NCI-H526 treated with DMSO at 0.1 percent for 48 hours (cell line): Measurements from ENCODE around the gene NADK.
A peak's percentile ranks its signal among the peaks of the same experiment; 100 is the strongest.
"Not testable (repeated sequence)": the region's sequence is repeated elsewhere in the genome, so short reads cannot be mapped to it uniquely, and the experiment has no call there.

Experiments used
- DNase-seq: peaks from one replicate; lab custom pipeline; 2025; lab: John Stamatoyannopoulos, UW

Gene NADK

DNA sequence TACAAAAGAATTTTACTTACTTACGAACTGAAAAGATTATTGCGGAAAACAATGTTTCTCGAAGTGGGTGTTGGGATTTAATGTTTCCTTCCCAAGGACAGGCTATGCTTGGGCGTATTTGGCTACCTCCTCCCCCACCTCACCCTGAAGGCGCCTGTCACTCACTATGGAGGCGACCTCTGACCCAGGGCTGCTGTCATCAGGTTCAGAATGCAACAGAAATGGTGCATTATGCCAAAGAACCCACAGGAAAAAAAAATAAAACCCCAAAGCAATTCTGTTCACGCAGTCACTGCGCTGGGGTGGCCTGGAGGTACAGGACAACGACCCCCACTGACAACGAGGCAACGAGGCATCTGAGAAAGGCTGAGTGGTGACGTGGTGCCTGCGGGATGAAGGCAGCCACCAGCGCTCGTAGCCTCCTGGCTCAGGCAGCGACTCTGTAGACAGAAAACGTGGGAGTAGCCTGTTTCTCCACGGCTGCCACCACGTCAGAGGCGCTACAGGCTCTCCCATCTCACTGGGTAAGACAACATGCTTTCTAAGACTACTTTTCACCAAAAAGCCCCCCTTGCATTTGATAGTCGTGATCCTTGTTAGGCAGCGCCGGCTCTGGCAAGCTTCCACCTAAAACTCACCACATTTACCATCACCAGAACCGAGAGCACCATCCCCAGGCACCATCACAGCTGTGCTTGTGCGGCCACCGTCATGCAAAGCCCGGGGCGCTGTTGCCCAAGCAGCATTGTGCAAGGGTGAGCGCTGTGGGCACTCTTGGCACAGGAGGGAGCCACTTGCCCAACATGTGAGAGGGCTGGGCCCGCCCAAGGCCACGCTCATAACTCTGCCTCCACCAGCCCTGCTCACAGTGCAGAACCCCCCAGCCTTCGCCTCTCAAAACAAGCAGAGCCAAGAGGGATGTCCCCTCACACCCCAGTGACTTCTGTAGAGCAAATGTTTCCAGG lies 14.3 kb downstream of the NADK start:
- no peak for DNase-seq

DNA sequence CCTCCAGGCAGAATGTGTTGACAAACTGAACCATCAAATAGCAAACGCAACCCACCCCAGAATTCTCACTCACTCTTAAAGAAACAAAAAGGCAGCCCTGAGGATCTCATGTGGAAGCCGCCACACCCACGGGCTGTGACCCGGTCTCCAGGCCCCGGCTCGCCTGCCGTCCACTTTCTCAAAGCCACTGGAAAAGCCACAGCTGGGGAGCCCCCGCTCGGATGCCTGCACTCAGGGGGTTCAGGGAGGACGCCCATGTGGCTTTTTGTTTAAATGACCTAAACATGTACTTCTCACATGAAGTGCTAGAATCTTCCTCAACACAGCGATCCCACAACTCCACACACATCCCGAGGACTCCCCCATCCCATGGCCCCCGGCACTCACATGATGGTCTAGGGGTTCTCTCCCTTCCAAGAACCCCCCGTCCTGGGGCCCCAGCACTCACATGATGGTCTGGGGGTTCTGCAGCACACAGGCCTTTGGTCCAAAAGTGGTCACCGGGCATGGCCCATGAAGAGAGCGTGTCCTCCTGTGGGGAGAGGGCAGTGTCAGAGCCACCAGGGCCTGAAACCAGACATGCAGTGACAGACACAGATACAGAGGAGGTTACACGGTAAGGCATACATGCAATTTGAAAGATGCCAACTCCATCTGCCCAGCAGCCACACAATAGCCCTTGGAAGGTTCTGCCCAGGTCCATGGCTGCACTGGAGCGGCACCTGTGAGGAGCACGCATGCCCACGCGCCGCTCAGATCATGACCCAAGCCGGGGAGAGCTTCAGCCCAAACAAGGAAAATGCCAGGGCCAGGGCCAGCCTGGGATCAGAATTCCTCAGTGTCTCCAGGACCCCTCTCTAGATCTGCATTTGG lies 16.5 kb downstream of the NADK start:
- DNase-seq: no peak

DNA sequence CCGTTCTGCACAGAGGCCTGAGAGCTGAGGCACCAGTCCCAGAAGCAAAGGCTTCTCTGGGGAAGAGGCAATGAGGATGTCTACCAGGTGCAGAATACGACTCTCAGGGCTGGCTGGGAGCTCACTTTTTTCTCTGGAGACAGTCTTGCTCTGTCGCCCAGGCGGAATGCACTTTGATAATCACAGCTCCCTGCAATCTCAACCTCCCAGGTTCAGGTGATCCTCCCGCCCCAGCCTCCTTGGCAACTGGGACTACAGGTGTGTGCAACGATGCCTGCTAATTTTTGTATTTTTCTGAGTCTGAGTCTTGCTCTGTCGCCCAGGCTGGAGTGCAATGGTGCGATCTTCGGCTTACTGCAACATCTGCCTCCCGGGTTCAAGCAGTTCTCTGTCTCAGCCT lies 17.6 kb downstream of the NADK start:
- no peak for DNase-seq

DNA sequence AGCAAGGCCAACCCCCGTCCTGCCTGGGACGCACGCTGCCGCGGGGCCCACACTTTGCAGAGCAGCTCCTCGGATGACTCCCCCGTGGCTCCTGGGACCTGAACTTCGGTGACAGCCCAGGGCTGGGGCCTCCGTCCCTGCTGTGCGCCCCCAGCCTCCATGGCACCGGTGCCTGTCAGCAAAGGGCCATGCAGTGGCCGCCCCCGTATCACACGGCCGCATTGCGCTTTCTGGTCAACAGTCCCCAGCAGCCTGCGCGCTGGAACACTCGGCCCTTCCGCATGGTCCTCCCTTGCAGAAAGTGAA lies 18.0 kb downstream of the NADK start:
- no peak for DNase-seq

DNA sequence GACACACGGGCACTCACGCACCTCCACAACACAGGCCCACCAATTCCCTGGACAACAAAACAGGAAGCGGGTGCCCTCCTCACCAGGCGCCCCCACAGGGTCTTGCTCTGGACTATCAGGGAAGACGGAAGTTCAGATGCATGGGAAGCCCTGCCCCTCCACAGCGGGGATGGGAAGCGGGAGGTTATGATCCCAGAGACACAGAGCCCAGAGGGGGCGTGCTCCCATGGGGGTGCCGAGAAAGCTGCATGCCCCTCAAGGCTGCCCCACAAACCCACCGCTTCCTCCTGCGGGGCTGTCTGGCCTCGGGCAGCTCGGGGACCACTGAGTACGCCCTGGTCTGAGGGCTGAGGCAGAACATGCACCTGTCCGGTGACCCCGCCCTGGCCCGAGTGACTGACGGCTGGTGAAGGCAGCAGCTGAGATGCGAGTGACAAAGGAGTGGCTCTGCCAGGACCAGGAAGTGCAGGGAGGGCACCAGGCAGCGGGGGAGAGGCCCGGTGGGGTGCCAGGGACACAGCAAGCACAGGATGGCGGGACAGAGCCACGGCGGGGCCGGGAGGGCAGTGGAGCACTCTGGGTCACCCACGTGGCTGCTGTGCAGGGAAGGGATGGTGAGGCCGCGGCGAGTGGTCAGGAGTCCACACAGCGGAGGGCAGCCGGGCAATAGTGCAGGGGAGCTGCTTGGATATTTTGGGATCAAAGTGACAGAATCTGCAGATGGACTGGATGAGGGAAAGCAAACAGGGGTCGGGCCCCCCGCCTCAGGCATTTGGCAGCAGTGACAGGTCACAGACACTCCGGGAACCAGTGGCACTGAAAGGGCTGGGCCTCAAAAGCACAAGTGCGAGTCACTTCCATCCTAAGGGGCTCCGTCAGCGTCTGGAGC lies 18.6 kb downstream of the NADK start:
- DNase-seq: no peak

DNA sequence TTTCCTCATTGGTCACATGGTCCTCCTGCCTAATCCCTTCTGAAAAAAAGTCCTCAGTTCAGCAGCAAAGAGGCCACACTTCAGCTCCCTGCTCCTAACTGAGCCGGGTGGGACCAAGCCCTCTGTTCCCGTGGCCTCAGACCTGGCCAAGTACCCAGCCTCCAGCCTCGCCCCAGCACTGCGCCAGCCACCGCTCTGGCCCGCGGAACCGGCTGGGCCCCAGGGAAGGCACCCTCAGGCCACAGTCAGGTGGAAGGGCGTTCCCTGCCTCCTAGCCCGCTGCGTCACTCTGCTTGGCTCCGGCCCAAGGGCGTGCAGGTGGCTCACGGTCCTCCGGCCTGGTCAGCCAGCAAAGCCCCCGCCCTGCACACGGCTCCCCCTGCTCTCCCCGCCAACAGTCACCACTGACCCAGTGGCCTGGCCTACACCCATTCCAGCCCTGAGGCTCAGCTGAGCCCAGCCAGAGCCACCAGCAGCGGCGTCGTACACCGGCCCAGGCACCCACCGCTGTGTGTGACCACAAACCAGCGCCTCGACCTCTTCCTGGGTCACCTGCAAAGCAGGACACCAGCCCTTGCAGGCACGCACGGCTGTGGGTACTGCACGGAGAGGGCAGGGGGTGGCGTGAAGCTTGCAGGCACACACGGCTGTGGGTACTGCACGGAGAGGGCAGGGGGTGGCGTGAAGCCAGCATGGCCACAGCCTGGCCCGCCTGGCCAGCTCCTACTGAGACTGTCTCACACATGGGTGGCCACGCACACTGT lies 19.4 kb downstream of the NADK start:
- no peak for DNase-seq

DNA sequence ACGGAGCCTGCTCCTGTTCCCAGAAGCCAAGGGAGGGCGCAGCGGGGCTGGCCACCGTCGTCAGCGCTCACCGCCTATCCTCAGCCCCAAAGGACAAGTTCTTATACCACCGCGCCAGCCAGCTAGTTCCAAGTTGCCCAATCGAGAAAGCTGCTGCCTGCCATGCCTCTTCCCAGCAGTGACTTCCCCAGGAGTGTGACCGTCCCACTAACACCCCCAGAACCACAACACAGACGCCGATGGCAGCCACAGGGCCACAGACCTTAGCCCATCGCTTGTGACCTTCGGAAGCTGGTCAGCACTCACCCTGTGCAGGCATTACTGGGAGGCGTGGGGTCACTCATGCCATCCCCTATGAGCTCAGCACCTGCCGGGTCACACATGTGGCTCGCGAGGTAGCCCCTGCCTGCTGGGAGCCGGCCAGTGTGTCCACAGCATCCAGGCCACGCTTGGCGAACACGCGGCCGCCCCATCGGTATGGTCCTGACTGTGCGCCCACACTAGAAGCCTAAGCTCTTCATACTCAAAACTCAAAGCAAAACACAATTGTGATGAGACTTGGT lies 20.1 kb downstream of the NADK start:
- no peak for DNase-seq

DNA sequence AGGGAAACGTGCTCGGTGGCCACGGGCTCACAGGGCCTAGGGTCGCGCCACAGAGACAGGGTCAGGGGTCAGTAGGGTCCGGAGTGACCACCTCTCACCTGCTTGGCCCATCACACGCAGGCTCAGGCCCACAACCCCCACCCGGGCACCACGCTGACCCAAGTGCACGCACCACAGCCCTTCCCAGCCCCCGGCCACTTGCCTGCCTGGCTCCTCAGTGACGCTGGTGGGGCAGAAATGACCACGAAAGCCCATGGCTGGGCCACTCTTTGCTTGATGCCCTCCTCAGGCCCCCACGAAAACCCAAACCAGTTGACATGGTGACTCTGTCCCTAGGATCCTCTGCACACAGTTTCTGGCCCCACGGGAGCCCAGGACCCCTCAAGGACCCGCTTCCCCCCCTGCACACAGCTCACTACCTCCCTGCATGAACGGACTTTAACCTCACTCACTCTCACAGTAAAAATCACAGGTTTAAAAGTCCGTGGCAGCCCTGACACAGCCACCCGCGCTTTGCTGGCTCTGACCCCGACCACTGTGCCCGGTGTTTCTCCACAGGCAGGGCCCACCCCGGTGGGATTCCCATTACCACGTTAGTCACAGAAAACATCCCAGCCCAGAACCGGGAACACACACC lies 20.7 kb downstream of the NADK start:
- DNase-seq: no peak

DNA sequence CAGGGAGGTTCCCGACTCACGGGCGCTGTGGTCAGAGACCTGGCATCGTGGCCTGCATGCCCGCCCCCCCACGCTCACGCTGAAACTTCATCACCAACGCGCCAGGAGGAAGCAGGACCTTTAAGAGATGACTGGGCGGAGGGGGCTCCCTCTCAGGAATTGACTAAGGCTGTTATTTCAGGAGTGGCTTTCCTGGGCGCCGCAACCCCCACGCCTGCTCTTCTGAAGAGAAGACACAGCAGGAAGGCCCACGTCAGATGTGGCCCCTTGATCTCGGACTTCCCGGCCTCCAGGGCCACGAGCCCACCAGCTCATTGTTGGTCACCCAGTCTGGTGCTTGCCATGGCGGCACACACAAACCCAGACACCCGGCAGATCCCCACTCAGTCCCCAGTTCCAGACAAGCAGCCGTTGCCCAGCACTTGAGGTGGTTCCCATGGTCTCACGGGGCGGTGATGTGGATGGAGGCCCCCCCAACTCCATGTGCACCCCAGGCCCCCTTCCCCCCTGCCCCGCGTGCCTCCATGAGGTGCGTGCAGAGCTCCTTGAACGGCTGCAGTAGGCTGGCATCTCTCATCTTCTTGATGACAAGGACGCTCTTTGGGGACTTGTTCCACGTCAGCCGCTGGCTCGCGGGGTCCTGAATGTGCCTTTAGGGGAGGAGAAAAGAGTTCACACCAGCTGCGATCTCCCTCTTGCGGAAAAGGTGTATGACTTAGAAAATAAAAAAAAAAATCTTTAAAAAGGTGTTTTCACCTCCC lies 21.4 kb downstream of the NADK start:
- DNase-seq: no peak

DNA sequence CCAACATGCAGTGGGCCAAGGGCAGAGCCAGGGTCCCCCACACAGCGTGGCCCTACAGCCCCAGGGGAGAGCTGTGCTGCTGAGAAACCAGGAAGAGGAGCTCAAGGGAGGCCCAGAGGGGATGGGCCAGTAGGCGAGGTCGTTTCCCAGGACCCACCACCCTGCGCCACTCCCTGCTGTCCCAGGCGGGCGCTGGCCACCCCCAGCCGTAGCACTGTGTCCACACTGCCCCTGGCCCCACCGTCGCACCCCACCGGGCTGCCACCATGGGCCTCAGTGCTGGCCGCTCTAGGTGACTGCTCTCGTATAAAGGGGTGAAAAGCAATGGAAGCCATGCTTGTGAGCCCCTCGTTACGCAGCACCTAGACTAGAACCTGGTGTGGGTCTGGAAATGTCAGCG lies 22.4 kb downstream of the NADK start:
- no peak for DNase-seq

DNA sequence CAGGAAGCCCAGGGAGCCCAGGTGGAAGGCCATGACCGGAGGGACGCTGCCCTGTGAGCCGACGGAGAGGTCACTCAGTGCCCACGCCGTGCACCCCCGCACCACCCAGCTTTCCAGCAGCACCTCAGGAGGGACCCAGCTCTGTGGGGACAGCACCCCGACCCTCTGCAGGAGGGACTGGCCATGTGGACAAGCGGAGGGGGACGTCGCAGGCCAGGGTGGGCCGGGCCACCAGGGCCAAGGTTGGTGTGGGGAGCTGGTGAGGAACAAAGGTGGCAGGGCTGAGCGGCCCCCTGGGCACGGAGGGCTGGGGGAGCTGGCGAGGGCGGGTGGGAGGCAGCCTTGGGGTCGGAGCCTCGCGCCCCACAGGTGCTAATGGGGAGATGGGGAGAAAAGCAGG lies 22.8 kb downstream of the NADK start:
- no peak for DNase-seq

DNA sequence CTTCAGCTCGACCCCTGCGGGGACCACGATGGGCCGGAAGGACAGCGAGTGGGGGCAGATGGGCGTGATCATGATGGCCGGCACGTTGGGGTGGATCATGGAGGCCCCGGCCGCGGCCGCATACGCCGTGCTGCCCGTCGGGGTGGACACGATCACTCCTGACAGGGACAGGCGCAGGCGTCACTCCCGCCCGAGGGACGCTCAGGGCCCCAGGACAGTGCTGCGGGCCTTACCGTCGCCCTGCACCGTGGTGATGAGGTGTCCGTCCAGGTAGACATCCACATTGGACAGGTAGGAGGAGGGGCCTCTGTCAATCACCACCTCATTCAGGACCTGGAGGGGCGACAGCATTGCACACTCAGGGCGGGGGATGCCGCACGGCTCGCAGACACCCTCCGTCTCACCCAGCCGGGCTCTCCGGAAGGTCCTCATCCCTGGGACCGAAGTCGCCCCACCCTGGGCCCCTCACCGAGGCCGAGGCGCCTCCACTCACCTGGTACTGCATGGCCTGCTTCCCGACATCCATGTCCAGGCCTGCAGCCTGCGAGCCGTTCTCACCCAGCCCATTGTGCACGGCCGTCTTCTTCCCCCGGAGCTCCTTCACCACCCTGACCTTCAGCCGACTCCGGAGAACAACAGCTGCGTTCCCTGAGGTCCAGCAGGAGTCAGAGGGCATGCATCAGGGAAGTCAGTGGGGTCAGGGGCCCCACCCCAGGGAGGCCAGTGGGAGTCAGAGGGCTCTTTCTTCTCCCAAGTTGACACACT lies 24.0 kb downstream of the NADK start:
- DNase-seq: no peak

DNA sequence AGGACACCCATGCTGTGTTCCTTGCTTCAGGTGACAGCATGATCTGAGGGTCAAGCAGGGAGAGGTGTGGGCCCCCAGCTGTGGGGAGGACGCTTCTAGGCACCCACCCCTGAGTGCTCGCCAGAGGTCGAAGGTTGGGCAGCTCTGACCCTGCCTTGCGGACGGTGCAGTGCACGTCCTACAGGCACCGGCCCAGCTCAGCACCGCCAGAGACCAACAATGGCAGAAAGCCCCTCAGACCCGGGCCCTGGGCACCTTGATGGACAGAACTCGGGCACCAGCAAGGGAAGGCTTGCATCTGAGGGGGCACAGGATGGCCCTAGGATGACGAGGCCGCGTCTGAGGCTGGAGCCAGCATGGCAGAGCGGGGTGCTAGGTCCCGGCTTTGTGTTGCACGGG lies 24.7 kb downstream of the NADK start:
- DNase-seq: no peak

DNA sequence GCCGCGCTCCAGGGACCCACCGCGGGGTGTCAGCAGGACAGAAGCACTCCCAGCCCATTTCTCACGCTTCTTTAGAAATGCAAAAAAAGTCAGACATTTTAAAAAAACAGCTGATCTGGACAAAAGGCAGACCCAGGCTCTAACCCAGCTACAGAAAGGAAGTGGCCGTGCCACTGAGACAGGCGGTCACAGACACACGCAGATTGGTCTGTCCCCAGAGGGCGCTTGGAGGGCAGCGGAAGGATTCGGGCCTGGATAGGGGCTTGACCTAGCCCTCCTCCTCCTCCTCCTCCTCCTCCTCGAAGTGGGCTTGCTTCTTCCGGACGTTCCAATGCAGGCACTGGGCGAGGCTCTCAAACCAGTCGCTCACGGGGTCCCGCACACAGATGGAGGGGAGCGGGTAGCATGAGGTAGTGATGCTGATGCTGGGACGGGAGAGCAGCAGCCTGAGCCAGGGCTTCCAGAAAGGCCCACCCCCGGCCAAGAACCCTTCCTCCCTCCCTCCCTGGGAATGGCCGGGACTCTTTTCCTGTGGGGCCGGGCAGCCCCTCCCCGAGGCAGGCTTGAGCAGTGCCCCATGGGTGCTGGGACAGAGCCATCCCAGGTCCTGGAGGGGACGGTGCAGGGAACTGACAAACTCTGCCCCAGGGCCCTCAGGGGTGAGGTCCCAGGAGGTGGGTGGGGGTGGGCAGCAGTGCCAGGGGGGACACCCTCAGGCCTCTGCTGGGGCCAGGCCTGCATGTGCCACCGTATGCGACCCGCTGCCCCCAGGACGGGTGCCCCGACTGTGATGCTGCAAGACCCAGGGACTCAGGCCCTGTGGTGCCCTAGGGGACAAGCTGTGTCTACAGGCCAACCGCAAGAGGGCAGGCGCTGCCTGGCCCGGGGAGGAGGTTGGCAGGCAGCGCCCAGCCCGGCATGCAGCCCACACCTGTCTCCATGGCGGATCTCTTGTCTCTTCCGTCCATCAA lies 25.3 kb downstream of the NADK start:
- no peak for DNase-seq

DNA sequence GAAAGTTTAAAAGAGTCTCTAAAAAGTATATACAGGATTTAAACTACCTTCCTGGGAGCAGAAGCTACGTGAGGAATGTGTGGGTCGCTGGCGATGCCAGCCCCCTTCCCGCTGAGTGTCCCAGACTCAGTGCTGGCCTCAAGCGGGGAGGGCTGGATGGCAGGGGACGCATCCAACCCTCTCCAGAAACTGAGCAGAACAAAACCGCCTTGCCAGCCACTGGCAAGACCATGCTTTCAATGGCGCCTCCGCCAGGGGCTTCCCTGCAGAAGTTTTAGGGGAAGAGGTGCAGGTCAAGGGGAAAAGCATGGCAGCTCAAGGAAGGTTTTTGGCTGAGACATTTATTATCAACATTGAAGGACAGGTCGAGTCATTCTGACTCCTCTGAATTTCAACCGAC lies 26.1 kb downstream of the NADK start:
- no peak for DNase-seq

DNA sequence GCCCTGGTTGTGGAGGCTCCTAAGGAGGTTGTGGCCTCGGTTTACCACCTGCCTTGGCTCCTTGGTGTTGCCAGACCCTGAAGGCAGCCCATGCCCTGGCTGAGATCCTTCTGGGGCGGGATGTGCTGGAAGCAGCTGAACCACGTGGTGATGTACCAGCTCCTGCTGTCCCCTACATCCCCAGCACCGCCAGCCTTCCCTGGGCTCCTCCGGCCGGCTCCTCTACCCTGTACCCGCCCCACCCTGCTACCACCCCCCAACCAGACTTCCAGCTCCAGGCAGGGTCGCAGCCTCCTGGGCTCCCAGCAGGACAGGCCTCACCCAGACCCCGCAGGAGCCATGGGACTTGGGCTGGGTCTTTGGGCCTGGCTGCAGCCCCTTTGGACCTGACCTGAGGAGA lies 28.3 kb downstream of the NADK start:
- DNase-seq: not testable (repeated sequence)

DNA sequence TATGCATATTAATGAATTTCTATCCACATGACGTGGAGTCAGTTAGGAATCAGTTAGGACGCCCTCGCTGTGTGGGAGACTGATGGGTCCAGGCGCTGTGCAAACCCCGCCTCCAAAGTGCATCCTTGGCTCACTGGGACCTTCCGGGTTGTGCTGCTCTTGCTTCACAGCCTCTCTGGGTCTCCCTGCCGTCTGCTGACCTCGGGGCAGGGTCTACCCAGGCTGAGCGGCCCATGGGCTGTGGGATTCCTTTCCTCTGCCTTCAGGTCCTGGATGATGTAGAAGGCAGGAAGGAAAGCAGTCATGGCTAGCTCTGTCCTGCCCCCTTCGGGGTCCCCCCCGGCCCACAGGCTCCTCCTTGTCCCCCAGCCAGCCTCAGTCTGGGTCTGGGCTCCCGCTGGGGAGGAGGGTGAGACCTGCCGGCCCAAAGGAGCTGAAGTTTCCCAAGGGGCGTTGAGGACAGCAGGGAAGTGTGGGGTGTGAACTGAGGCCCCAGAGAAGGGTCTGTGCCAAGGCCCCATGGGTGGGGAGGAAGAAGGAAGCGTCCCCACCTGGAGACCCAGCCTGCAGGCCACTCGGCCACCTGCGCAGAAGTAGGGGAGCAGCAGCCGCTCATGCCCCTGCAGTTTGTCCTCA lies 29.5 kb downstream of the NADK start:
- DNase-seq: peak; percentile 18
